Endothelial cell of umbilical vein (primary cell): ENCODE data around the gene CPSF2. TPM values are rescaled to one million over a fixed set of nuclear protein-coding genes. Genes with fewer than 3 reads are reported as not detected.

Experiments used
- BruUV-seq: library from RNA; stranded (reverse); fragments of 400-500 nt; replicated peaks from 2 replicates; lab custom pipeline; 2021; lab: Mats Ljungman, UMichigan
- CTCF ChIA-PET: fragments of 300-600, 350-600 bp; sonication (Branson Sonifier 250); formaldehyde crosslinking; loops from one replicate; lab custom pipeline; 2021; ENCODE audit warnings: antibody characterized with exemption, inconsistent platforms; lab: Charles Lee
- POLR2A ChIA-PET: fragments of 300-600, 350-600 bp; sonication (Branson Sonifier 250); formaldehyde crosslinking; loops from one replicate; lab custom pipeline; 2021; ENCODE audit warnings: antibody characterized with exemption, inconsistent platforms; lab: Charles Lee
- DNase-seq: peaks from one replicate; pipeline ENCODE4 v3.0.0-alpha.2; 2011; ENCODE audit warnings: low read depth, low spot score
- FAIRE-seq: peaks from 2 replicates; lab custom pipeline; 2011; peaks lifted over from hg19 to GRCh38; lab: Jason Lieb, UNC
- H2AFZ ChIP-seq: 2 replicates; pipeline ENCODE4 v1.6.0; 2012; ENCODE audit warnings: low read depth, low read length, control low read depth, inconsistent platforms
- H3K27ac ChIP-seq: 2 replicates; pipeline ENCODE4 v1.5.1; 2011; ENCODE audit warnings: low read depth, mild to moderate bottlenecking, control low read depth, low read length, moderate library complexity; ENCODE audit not compliant: insufficient read depth
- H3K27me3 ChIP-seq, 2 experiments: 2 replicates each; pipeline versions ENCODE4 v1.6.0 to v1.6.1; 2011; ENCODE audit warnings: low read length in 2 of 2, mixed read lengths in 1 of 2; ENCODE audit not compliant: control insufficient read depth in 2 of 2, insufficient read depth in 2 of 2
- H3K36me3 ChIP-seq, 2 experiments: 2 replicates in 1 of 2; 3 replicates in 1 of 2; pipeline ENCODE4 v1.5.1; 2011; ENCODE audit warnings: low read length in 2 of 2, mild to moderate bottlenecking in 1 of 2, moderate library complexity in 1 of 2; ENCODE audit not compliant: control insufficient read depth in 2 of 2, insufficient read depth in 2 of 2; ENCODE audit errors: extremely low read depth in 1 of 2
- H3K4me1 ChIP-seq: 3 replicates; pipeline ENCODE4 v1.5.1; 2011; ENCODE audit warnings: mild to moderate bottlenecking, low read length; ENCODE audit not compliant: control insufficient read depth, insufficient read depth; ENCODE audit errors: extremely low read depth
- H3K4me2 ChIP-seq: 2 replicates; pipeline ENCODE4 v1.6.1; 2011; ENCODE audit warnings: low read length, control low read depth, mixed read lengths; ENCODE audit not compliant: insufficient read depth
- H3K4me3 ChIP-seq, 3 experiments: fragments of 200-600 bp in 1 of 3; sonication (generic), shearing (Covaris generic) in 1 of 3; replicated peaks in 1 of 3; 2 replicates each; pipeline ENCODE4 v1.5.1; 2011 to 2016; ENCODE audit warnings: control low read depth in 3 of 3, low read length in 3 of 3, mild to moderate bottlenecking in 2 of 3, inconsistent platforms in 1 of 3, low read depth in 1 of 3, moderate library complexity in 1 of 3; ENCODE audit not compliant: insufficient read depth in 1 of 3
- H3K79me2 ChIP-seq: 2 replicates; pipeline ENCODE4 v1.6.0; 2012; ENCODE audit warnings: low read length, inconsistent platforms; ENCODE audit not compliant: control insufficient read depth, insufficient read depth
- H3K9ac ChIP-seq: replicated peaks from 2 replicates; pipeline ENCODE3; 2011; ENCODE audit warnings: low read length, control low read depth; ENCODE audit not compliant: insufficient read depth; ENCODE audit errors: extremely low read depth
- H3K9me1 ChIP-seq: replicated peaks from 3 replicates; pipeline ENCODE4 v1.6.0; 2011; ENCODE audit warnings: mild to moderate bottlenecking, low read length; ENCODE audit not compliant: control insufficient read depth, insufficient read depth; ENCODE audit errors: extremely low read depth
- H3K9me3 ChIP-seq: replicated peaks from 2 replicates; pipeline ENCODE4 v1.5.1; 2012; ENCODE audit warnings: low read length, inconsistent platforms; ENCODE audit not compliant: control insufficient read depth, insufficient read depth
- H4K20me1 ChIP-seq: replicated peaks from 2 replicates; pipeline ENCODE3; 2011; ENCODE audit warnings: mild to moderate bottlenecking, low read length; ENCODE audit not compliant: control insufficient read depth, insufficient read depth; ENCODE audit errors: extremely low read depth
- CTCF ChIP-seq, 2 donors: IDR thresholded peaks; 1 replicate in 1 of 2; 2 replicates in 1 of 2; pipeline ENCODE4 v1.5.1; 2011; ENCODE audit warnings: low read length in 2 of 2, mild to moderate bottlenecking in 2 of 2, moderate library complexity in 2 of 2, control low read depth in 1 of 2, inconsistent platforms in 1 of 2, low read depth in 1 of 2; ENCODE audit not compliant: insufficient read depth in 1 of 2; ENCODE audit errors: extremely low read depth in 1 of 2
- EZH2 ChIP-seq: IDR thresholded peaks from 2 replicates; pipeline ENCODE4 v1.6.1; 2012; ENCODE audit warnings: borderline replicate concordance, low read depth, mild to moderate bottlenecking, moderate library complexity, low read length, inconsistent platforms; ENCODE audit not compliant: severe bottlenecking
- FOS ChIP-seq: IDR thresholded peaks from 2 replicates; pipeline ENCODE4 v1.6.1; 2011; ENCODE audit warnings: mild to moderate bottlenecking, low read length, moderate library complexity, borderline replicate concordance; ENCODE audit not compliant: insufficient read depth
- GATA2 ChIP-seq: IDR thresholded peaks from 2 replicates; pipeline ENCODE4 v1.7.0; 2011; ENCODE audit warnings: low read depth, mild to moderate bottlenecking, moderate library complexity, mixed read lengths, low read length; ENCODE audit not compliant: insufficient read length, insufficient read depth
- JUN ChIP-seq: IDR thresholded peaks from 2 replicates; pipeline ENCODE4 v1.6.1; 2011; ENCODE audit warnings: borderline replicate concordance, low read depth; ENCODE audit not compliant: insufficient read length, insufficient read depth
- MYC ChIP-seq: IDR thresholded peaks from one replicate; pipeline ENCODE4 v1.6.1; 2011; ENCODE audit warnings: mild to moderate bottlenecking, low read depth, low read length
- POLR2A ChIP-seq: IDR thresholded peaks from 2 replicates; pipeline ENCODE4 v1.6.1; 2012; ENCODE audit warnings: low read depth, mild to moderate bottlenecking, control low read depth, low read length
- POLR2AphosphoS5 ChIP-seq: IDR thresholded peaks from 2 replicates; pipeline ENCODE4 v1.6.1; 2012; ENCODE audit warnings: low read depth, mild to moderate bottlenecking, control low read depth, low read length, moderate library complexity; ENCODE audit not compliant: insufficient read depth
- dilution Hi-C: fragments of 300-500 bp; cut with MboI; formaldehyde crosslinking; loops from one replicate; pipeline ENCODE4 v1.15.0; 2019; ENCODE audit warnings: low sequenced_read_pairs; ENCODE audit not compliant: extremely low pct_ligation_motif_present
- intact Hi-C: fragments of 100-400 bp; cut with micrococcal nuclease; formaldehyde crosslinking; loops from one replicate; pipeline ENCODE4 v1.10.0; 2022
- polyA plus RNA-seq, 4 experiments: library from polyadenylated mRNA; depleted of rRNA in 3 of 4; stranded (reverse) in 3 of 4; unstranded in 1 of 4; fragments of >200 nt; gene quantifications; 2 replicates each; pipeline versions ENCODE4 v1.2.1 to v1.2.3, GENCODE V29; 2011 to 2012; ENCODE audit warnings: missing spikeins in 1 of 4
- total RNA-seq: library from RNA; stranded (reverse); gene quantifications from 2 replicates; pipeline ENCODE4 v1.2.3, GENCODE V29; 2021

Gene CPSF2
- total and polyA plus RNA-seq, 2 donors (not counting 3 experiments of a cell fraction or from before 2014, with no cell fraction given): 8.3 to 81.7 TPM

- CTCF ChIA-PET: no interaction called here
- dilution Hi-C loops: no loop called here
These were observed 78.0 kb downstream of the CPSF2 start for GRCh38 chr14:92199763-92200162.

More at GRCh38 chr14:92199763-92200162, 78.0 kb downstream of the CPSF2 start:
- POLR2A ChIA-PET: no interaction called here
- Histone ChIP-seq H3K36me3 (no peaks in the 10 kb centered on the region), H3K79me2 (no peaks in the 10 kb centered on the region), H3K9ac (no peak overlapping the region), H4K20me1 (no peaks in the 10 kb centered on the region), H2AFZ (no peak overlapping the region), H3K9me1 (no peaks in the 10 kb centered on the region), H3K4me1 (no peaks in the 10 kb centered on the region), H3K9me3 (no peaks in the 10 kb centered on the region), H3K27ac (no peak overlapping the region), H3K27me3 (peaks cover 0 to 2% of the 10 kb centered on the region in 2 experiments), H3K4me3 (no peak overlapping the region), H3K4me2 (no peak overlapping the region)
- DNase-seq (no peak), FAIRE-seq (no peak)
- no peak for TF ChIP-seq EZH2
- TF ChIP-seq POLR2AphosphoS5: no peak
- no peak for TF ChIP-seq JUN
- TF ChIP-seq GATA2: no peak
- no peak for TF ChIP-seq MYC
- TF ChIP-seq POLR2A: no peak
- TF ChIP-seq FOS: no peak
- no peak for TF ChIP-seq CTCF (IDR thresholded peaks at IDR 0.05; ENCODE audit: extremely low read depth in 1 of 2, insufficient read depth in 1 of 2, low read depth in 1 of 2, low read length in 2 of 2)
- no TSS peak for BruUV-seq
- intact Hi-C loops: no loop called here
